IPS-18c (cell line): Measurements from ENCODE around the gene CHD9NB.
"Not testable (repeated sequence)": the region's sequence is repeated elsewhere in the genome, so short reads cannot be mapped to it uniquely, and the experiment has no call there.

Experiments used
- H3K4me3 ChIP-seq: 2 replicates; pipeline ENCODE4 v1.7.0; 2013; ENCODE audit warnings: low read depth, mild to moderate bottlenecking, low read length, moderate library complexity; ENCODE audit not compliant: insufficient read depth
- H3K9me3 ChIP-seq: one replicate; pipeline ENCODE4 v1.6.1; 2013; ENCODE audit warnings: mild to moderate bottlenecking, low read length, moderate library complexity; ENCODE audit not compliant: control insufficient read depth, insufficient read depth

The CHD9NB gene

DNA sequence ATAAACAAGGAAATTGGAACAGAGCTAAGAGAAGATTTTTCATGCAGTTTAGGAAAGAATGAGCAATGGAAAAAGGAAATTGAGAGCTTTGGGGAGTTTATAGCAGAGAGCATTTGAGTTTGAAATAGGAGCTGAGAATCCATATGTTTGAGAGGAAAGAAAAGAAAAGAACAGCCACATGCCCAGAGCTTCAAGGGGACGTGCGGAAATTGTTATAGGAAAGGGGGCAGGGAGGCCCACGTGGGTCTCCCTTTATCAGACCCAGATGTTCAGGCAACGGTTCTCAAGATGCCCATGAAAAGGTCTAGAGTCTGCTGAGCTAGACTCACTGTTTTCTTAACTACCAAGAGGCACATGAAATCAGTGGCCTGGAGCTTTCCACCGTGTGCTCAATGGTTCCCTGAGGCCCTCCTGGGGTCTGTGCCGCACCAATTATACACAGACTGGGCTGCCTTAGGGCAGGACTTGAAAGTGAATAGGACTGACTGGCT lies 33.3 kb upstream of the CHD9NB start:
- Histone ChIP-seq H3K4me3 (no peak overlapping the region), H3K9me3 (no peaks in the 10 kb centered on the region)

DNA sequence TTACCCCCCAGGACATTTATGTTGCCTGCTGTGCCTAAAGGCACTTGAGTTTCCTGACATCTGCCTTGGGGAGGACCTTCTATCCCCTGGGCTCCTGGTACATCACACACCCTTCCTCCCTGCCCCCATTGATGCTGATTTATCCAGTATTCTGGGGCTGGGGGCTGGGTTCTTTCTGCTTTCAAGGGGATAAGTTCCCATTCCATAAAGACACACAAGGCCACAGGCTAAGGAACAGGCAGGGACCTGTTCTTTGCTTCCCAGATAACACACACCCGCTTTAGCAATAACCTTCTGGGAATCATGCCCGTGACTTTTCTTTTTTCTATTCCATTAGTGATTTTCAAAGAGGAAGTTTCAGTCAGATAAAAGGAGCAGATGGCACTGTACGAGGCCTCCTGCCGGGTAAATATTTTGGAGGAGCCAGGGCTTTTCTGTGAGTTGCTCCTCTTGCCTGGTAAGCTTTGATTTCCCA lies 32.7 kb upstream of the CHD9NB start:
- Histone ChIP-seq H3K4me3 (no peak overlapping the region), H3K9me3 (no peaks in the 10 kb centered on the region)

DNA sequence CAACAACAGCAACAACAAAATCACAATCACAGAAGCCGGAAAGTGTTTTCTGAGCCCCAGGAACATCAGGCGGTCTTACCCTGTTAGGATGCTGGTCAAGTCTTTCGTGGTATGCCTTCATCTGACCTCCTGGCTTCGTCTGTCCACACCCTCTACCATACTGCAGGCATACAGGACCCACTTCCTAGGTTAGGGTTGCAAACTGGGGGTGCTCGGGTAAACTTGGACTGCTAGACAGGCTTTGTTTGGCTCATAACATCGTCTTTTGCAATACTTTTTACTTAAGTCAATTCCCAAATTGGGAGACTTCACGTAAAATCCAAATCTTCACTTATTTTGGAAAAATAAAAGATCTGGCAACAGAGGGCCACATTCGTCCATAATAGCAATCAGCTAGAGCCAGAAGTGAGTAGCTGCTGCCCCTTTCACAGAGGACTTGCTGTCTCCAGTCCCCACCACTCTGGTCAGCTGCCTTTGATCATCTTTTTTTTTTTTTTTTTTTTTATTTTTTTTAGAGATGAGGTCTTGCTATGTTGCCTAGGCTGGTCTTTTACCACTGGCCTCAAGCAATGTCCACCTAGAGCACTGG lies 32.1 kb upstream of the CHD9NB start:
- Histone ChIP-seq H3K9me3 (no peaks in the 10 kb centered on the region), H3K4me3 (no peak overlapping the region)

DNA sequence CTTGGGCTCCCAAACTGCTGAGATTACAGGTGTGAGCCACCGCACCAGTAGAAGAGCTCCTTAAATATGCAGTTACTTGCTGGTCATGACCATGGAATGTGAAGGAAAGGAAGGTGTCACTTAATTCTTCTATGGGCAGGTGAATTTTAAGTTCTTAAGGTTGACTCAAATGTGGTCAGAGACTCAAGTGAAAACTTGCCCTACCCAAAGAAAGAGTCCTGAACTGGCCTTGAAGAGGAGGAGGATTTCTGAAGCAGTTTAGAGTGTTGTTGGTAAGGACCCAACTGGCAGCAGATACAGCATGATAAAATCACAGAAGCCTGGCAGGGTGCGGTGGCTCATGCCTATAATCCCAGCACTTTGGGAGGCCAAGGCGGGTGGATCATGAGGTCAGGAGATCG lies 31.4 kb upstream of the CHD9NB start:
- Histone ChIP-seq H3K4me3 (no peak overlapping the region), H3K9me3 (no peaks in the 10 kb centered on the region)

DNA sequence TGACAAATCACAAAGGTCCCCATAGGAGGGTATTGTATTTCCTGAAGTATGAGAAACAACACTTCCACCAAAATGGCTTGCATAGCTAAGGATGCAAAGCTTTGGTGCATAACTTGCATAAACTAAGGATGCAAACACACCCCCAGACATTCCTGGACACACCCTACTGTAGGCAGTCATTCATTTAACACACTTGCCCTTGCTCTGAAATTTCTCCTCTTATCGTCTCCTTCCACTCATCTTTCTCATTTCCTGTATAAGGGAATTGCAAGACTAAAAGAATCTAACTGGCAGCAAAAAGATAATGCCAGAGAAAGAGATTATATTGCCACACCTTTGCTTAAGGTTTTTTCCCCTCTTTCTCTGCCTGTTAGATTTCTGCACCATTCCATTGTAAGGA lies 30.4 kb upstream of the CHD9NB start:
- H3K4me3 ChIP-seq = no peak overlapping the region
- H3K9me3 ChIP-seq = no peaks in the 10 kb centered on the region

DNA sequence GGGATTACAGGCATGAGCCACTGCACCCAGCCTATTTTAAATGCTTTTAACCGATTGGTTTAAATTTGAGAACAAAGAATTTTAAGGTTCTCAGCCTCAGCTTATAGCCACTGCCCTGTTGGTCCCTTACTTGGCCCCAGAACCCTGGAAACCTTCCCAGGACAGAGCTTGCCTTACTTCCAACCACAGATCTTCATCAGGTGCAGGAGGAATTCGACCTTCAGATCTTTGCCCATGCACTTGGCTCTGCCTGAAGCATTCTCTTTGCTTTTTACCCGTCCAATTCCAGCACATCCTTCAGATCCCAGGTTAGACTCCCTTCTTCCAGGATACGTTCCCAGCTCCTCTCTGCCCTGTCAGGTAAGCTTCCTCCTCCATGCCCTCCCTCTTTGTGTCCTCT lies 29.8 kb upstream of the CHD9NB start:
- Histone ChIP-seq H3K4me3 (no peak overlapping the region), H3K9me3 (no peaks in the 10 kb centered on the region)

DNA sequence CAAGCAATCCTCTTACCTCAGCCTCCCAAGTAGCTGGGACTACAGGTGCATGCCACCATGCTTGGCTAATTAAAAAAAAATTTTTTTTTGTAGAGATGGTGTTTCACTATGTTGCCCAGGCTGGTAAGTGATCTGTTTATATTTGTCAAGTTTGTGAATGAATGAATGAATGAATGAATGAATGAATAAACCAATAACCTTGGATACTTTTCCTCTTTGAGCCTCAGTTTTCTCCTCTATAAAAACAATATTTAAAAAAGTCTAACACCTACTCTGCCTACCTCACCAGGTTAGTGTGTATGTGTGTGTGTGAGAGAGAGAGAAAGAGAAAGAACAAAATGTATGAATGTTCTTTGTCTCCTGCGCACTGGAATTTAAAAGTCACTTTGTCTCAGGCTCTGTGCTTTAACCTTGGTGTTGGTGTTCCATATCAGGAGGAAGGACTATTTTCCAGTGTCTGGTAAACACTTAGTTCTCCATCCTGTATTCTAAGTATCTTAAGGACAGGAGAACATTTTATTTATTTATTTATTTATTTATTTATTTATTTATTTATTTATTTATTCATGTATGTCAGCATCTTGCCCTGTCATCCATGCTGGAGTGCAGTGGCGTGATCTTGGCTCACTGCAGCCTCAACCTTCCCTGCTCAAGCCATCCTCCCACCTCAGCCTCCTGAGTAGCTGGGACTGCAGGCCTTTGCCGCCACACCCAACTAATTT lies 29.1 kb upstream of the CHD9NB start:
- Histone ChIP-seq H3K4me3 (no peak overlapping the region), H3K9me3 (no peaks in the 10 kb centered on the region)

DNA sequence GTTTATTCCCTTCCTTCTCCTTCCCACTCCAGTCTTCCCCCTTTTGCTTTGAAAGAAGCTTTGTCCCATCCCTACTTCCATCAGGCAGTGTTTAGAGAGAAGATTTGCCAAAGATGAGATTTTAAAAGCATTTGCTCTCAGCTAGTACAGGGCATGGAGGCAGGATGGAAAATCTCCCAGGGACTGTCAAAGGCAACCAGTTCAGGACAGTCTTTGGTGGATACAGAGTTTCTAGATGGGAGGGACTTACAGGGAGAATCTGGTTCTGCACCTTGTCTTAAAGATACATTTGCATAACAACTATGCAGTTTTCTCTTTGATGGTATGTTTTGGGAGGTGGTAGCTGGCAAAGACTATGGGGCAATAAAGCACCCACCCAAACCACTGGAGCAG lies 28.3 kb upstream of the CHD9NB start:
- Histone ChIP-seq H3K4me3 (no peak overlapping the region), H3K9me3 (no peaks in the 10 kb centered on the region)

DNA sequence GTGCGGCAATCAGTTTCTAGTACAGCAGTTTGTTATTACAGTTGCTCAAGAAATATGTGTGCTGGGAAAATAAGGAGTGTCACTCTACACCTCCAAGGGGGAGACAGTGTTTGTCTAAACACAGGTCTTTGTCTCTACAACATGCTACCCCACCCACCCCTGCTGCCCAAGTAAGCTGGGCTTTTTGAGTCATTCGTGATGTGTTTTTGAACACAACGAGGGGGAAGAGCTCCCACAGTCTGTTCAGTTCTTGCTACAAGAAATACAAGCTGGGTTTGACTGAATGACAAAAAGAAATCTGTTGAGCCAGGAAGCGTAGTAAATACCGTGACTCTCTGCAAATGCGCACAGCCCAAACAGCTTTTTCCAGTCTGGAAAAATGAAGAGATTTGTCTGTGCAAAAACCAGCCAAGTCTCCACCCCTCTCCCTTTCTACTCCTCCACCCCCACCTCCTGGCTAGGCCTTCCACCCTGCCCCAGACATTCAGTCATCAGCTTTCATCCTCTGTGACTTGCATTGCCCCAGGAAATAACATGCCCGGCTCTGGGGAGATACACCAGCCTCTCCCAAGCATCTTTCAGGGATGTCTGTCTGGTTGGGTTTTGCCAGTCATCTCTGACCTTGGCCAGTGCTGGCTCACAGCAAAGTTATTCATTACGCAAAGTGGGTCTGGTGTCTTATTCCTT lies 27.8 kb upstream of the CHD9NB start:
- H3K4me3 ChIP-seq = no peak overlapping the region

DNA sequence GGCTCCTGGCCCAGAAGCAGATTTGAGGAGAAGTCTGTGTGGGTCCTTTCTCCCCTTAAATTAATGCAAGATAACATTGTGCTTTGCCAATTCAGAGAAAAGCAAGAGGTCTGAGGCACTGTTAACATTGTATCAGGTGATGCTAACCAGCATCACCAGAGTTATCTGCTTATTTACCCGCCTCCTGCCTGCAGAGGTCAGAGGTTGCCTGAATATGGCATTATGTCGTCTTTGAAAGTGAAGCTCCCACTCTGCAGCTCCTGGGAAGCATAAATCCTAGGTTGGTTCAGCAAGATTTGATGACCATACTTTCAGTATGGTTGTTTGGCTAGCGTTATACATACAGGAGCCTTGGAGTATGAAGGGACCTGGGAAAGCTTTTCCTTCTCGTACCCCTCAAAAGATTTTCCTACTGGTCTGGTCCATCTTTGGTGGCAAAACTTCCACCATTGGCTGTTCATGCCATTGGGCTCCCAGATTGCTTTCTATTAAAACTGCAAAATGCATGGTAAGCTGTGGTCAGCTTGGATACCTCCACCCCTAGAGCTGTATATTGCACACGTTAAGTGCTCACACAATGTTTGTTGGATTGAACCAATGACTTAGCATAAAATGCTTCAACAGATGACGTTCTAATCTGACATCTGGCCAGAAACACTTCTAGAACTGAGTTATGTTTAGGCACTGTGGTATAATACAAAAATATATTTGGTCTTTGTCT lies 26.2 kb upstream of the CHD9NB start:
- Histone ChIP-seq H3K9me3 (peaks cover 10% of the 10 kb centered on the region), H3K4me3 (no peak overlapping the region)

More for the DNA sequence above, 27.8 kb upstream of the CHD9NB start:
- H3K9me3 ChIP-seq = no peaks in the 10 kb centered on the region

DNA sequence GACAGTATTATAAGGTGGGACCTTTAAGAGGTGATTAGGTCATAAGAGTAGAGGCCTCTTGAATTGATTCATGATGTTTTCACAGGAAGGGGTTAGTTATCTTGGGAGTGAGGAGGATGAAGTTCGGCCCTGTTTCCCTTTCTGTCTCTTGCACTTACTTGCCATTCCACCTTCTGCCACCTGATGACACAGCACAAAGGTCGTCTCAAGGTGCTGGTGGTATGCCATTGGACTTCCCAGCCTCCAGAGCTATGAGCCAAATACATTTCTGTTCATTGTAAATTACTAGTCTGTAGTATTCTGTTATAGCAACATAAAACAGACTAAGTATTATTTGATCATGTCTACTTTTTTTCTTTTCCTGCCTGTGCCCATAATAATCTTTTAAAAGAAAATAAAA lies 25.6 kb upstream of the CHD9NB start:
- Histone ChIP-seq H3K4me3 (no peak overlapping the region), H3K9me3 (peaks cover 12% of the 10 kb centered on the region)

DNA sequence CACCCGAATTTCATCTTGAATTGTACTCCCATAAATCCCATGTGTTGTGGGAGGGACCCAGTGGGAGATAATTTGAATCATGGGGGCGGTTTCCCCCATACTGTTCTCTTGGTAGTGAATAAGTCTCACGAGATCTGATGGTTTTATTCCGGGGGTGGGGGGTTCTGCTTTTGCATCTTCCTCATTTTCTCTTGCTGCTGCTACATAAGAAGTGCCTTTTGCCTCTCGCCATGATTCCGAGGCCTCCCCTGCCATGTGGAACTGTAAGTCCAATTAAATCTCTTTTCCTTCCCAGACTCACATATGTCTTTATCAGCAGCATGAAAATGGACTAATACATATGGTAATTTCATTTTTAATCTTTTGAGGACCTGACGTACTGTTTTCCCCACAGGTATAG lies 22.8 kb upstream of the CHD9NB start:
- peaks cover 12% of the 10 kb centered on the region for H3K9me3 ChIP-seq

DNA sequence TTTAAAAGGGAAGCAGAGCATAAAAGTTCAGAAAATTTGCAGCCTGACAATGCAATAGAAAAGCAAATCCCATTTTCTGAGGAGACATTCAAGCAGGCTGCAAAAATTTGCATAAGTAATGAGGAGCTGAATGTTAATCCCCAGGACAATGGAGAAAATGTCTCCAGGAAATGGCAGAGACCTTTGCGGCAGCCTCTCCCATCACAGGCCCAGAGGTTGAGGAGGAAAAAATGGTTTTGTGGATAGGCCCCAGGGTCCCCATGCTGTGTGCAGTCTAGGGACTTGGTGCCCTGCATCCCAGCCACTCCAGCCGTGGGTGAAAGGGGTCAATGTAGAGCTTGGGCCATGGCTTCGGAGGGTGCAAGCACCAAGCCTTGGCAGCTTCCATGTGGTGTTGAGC lies 21.6 kb upstream of the CHD9NB start:
- H3K9me3 ChIP-seq = peaks cover 12% of the 10 kb centered on the region
- not testable (repeated sequence) for H3K4me3 ChIP-seq

More for the DNA sequence above, 22.8 kb upstream of the CHD9NB start:
- not testable (repeated sequence) for H3K4me3 ChIP-seq

DNA sequence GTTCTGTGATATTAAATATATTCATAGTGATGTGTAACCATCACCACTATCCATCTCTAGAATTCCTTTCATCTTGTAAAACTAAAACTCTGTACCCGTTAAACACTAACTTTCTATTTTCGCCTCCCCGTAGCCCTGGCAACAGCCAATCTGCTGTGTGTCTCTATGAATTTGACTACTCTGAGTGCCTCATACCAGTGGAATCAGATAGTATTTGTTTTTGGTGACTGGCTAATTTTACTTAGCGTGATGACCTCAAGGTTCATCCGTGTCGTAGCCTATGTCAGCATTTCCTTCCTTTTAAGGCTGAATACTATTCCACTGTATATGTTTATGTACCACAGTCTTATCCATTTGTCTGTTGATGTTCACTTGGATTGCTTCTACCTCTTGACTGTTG lies 20.3 kb upstream of the CHD9NB start:
- Histone ChIP-seq H3K4me3 (no peak overlapping the region), H3K9me3 (peaks cover 12% of the 10 kb centered on the region)

DNA sequence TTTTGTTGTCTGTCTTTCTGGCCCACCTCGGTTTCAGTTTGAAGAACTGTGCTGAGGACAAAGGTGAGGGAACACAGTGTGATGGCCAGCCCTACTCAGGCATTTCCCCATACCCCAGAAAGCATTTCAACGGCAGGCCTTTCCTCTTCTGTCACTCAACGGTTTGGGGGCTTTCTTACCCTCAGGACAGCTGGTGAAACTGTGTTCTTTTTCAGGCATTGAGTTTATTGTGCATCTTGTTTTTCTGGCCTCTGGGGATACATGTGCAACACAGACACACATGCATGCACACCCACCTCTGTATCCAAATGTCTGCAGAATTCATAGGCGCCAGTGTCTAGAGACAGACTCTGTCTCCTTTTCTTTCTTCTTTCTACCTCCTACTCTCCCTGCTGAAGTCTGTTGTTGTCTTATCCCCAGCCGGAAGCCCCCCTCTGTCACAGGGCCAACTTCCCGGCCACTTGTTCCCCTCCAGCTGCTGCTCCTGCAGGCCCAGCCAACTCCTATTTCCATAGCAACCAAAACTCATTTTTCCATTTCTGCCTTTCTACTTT lies 19.1 kb upstream of the CHD9NB start:
- H3K9me3 ChIP-seq = peaks cover 12% of the 10 kb centered on the region
- no peak overlapping the region for H3K4me3 ChIP-seq

DNA sequence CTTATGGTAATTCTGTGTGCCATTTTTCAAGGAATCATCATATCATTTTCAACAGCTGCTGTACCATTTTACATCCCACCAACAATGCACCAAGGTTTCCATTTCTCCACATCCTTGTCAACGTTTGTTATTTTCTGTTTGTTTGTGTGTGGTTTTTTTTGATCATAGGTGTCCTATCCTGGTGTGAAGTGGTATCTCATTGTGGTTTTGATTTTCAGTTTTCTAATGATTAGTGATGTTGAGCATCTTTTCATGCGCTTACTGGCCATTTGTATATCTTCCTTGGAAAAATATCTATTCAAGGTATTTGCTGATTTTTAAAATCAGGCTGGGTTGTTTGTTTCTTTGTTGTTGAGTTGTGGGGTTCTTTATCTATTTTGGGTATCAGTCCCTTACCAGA lies 17.1 kb upstream of the CHD9NB start:
- H3K4me3 ChIP-seq = no peak overlapping the region
- H3K9me3 ChIP-seq = peaks cover 10% of the 10 kb centered on the region

DNA sequence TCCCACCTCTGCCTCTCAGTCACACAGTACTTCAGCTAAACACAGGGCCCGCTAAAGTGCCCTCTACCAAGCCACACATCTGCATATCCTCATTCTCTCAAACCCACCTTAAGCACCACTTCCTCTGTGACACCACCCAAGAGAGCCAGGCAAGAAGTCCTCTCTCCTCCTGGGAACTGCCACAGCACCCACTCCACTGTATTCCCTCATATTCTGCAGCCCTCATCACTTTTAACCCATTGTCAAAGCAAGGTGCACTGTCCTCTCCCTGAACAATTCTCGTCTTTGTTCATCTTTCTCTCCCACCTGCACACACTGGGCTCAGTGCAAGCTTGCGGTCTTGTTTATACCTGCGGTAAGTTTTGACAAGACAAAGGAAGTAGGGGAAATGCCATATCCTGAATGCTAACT lies 15.7 kb upstream of the CHD9NB start:
- no peaks in the 10 kb centered on the region for H3K9me3 ChIP-seq
- no peak overlapping the region for H3K4me3 ChIP-seq
